ENCODE measurements around the gene SLC25A23. TPM values are rescaled to one million over a fixed set of nuclear protein-coding genes. Genes with fewer than 3 reads are reported as not detected.
A peak's percentile ranks its signal among the peaks of the same experiment; 100 is the strongest.

Gene SLC25A23
- total RNA-seq, 1 donor from 2014 or later: 41.8 TPM

GRCh38 chr19:6394831-6395230 is 64.8 kb downstream of the SLC25A23 start:
- Histone ChIP-seq H3K4me1 (ENCODE audit: insufficient read depth, low read length) (peaks cover 12% of the 10 kb centered on the region), H3K27ac (ENCODE audit: low read depth, low read length) (no peak overlapping the region)
- no peak for DNase-seq (ENCODE audit: low read depth)

GRCh38 chr19:6393983-6394412 is 65.6 kb downstream of the SLC25A23 start:
- Mint-ChIP-seq H3K9me3 (ENCODE audit: unreplicated experiment) (no peaks in the 10 kb centered on the region), H3K4me1 (ENCODE audit: low read depth, unreplicated experiment) (peaks cover 7% of the 10 kb centered on the region), H3K27ac (ENCODE audit: unreplicated experiment) (peak overlapping the region; percentile 93), H3K36me3 (ENCODE audit: low read depth, unreplicated experiment) (peaks cover 3% of the 10 kb centered on the region), H3K4me3 (ENCODE audit: unreplicated experiment) (peak overlapping the region; percentile 94), H3K27me3 (ENCODE audit: low read depth, unreplicated experiment) (no peaks in the 10 kb centered on the region)
- no peaks in the 10 kb centered on the region for H3K27me3 ChIP-seq (ENCODE audit: insufficient read depth, low read length)
- peaks cover 12% of the 10 kb centered on the region for H3K4me1 ChIP-seq (ENCODE audit: insufficient read depth, low read length)
- peak overlapping the region; percentile 99 for H3K4me2 ChIP-seq (ENCODE audit: low read length)
- peak overlapping the region; percentile 96 for H2AFZ ChIP-seq (ENCODE audit: low read depth, low read length)
- H3K9ac ChIP-seq (ENCODE audit: low read length): peak overlapping the region; percentile 94
- no peak for TF ChIP-seq EZH2 (IDR thresholded peaks at IDR 0.05; ENCODE audit: insufficient read depth, low read length)
- no peak for TF ChIP-seq CTCF (IDR thresholded peaks at IDR 0.05; ENCODE audit: insufficient read depth, low read depth, low read length)
- H3K4me3 ChIP-seq (ENCODE audit: insufficient read depth, low read depth, low read length): peak overlapping the region; percentile 94
- FAIRE-seq (no peak), DNase-seq (ENCODE audit: low read depth) (no peak)
- H3K79me2 ChIP-seq (ENCODE audit: insufficient read depth, low read length): peaks cover 31% of the 10 kb centered on the region
- peaks cover 2% of the 10 kb centered on the region for H4K20me1 ChIP-seq (ENCODE audit: insufficient read depth, low read length)
- no peaks in the 10 kb centered on the region for H3K9me3 ChIP-seq (ENCODE audit: insufficient read depth, low read depth, low read length)
- peak overlapping the region; percentile 97 for H3K27ac ChIP-seq (ENCODE audit: low read depth, low read length)
- H3K36me3 ChIP-seq (ENCODE audit: insufficient read depth, low read length): peaks cover 12% of the 10 kb centered on the region

More at GRCh38 chr19:6394831-6395230, 64.8 kb downstream of the SLC25A23 start:
- Mint-ChIP-seq H3K4me3 (ENCODE audit: unreplicated experiment) (no peak overlapping the region), H3K27me3 (ENCODE audit: low read depth, unreplicated experiment) (no peaks in the 10 kb centered on the region), H3K27ac (ENCODE audit: unreplicated experiment) (peak overlapping the region; percentile 49), H3K9me3 (ENCODE audit: unreplicated experiment) (no peaks in the 10 kb centered on the region), H3K4me1 (ENCODE audit: low read depth, unreplicated experiment) (peaks cover 7% of the 10 kb centered on the region), H3K36me3 (ENCODE audit: low read depth, unreplicated experiment) (peaks cover 3% of the 10 kb centered on the region)
- no peak for FAIRE-seq
- no peak overlapping the region for H2AFZ ChIP-seq (ENCODE audit: low read depth, low read length)
- TF ChIP-seq EZH2 (IDR thresholded peaks at IDR 0.05; ENCODE audit: insufficient read depth, low read length) (no peak), CTCF (IDR thresholded peaks at IDR 0.05; ENCODE audit: insufficient read depth, low read depth, low read length) (no peak)
- peaks cover 6% of the 10 kb centered on the region for H3K36me3 ChIP-seq (ENCODE audit: insufficient read depth, low read length)
- H3K9me3 ChIP-seq (ENCODE audit: insufficient read depth, low read depth, low read length): no peaks in the 10 kb centered on the region
- H3K4me2 ChIP-seq (ENCODE audit: low read length): no peak overlapping the region
- no peak overlapping the region for H3K4me3 ChIP-seq (ENCODE audit: insufficient read depth, low read depth, low read length)
- H3K9ac ChIP-seq (ENCODE audit: low read length): no peak overlapping the region
- H4K20me1 ChIP-seq (ENCODE audit: insufficient read depth, low read length): peaks cover 2% of the 10 kb centered on the region
- H3K79me2 ChIP-seq (ENCODE audit: insufficient read depth, low read length): peaks cover 24% of the 10 kb centered on the region
- H3K27me3 ChIP-seq (ENCODE audit: insufficient read depth, low read length): no peaks in the 10 kb centered on the region

All from astrocyte (in vitro differentiated cells and primary cell).